HG03039 (cell line): ENCODE measurements around the gene CT45A6.
"Not testable (repeated sequence)": the region's sequence is repeated elsewhere in the genome, so short reads cannot be mapped to it uniquely, and the experiment has no call there.

Experiments
- ATAC-seq: cut with Tn5 transposase; IDR thresholded peaks from one replicate; pipeline ENCODE4 v1.9.1; 2021; ENCODE audit warnings: mild to moderate bottlenecking, moderate library complexity; ENCODE audit not compliant: unreplicated experiment

Gene CT45A6, protein sequence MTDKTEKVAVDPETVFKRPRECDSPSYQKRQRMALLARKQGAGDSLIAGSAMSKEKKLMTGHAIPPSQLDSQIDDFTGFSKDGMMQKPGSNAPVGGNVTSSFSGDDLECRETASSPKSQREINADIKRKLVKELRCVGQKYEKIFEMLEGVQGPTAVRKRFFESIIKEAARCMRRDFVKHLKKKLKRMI

DNA sequence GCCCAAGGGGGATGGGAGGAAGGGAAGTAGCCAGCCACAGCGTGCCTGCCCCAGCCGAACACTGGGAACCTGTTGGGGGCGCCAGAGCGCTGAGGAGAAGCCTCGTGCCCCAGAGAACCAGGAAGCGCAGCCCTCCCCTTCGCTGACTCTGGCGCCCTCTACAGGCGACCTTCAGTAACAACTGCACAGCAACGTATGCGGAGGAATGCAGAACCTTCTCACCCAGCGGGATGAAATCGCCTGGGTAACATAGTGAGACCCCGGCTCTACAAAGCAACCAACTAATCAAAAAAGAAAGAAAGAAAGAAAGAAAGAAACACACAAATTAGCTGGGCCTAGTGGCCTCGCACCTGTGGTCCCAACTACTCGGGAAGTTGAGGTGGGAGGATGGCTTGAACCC lies at the start of gene CT45A6:
TSS of gene CT45A6 (minus strand) at position 101 of the 400 bp plus-strand sequence. CDS start 3,794 bp downstream, outside the sequence.
- ATAC-seq: not testable (repeated sequence)

DNA sequence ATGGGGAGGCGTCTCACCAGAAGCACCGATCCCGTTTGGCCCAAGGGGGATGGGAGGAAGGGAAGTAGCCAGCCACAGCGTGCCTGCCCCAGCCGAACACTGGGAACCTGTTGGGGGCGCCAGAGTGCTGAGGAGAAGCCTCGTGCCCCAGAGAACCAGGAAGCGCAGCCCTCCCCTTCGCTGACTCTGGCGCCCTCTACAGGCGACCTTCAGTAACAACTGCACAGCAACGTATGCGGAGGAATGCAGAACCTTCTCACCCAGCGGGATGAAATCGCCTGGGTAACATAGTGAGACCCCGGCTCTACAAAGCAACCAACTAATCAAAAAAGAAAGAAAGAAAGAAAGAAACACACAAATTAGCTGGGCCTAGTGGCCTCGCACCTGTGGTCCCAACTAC lies 34.6 kb upstream of the CT45A6 start, which contains the start of gene CT45A7:
TSS of gene CT45A7 (minus strand) at position 101 of the 400 bp plus-strand sequence. CDS start 3,747 bp downstream, outside the sequence.
- ATAC-seq: not testable (repeated sequence)

DNA sequence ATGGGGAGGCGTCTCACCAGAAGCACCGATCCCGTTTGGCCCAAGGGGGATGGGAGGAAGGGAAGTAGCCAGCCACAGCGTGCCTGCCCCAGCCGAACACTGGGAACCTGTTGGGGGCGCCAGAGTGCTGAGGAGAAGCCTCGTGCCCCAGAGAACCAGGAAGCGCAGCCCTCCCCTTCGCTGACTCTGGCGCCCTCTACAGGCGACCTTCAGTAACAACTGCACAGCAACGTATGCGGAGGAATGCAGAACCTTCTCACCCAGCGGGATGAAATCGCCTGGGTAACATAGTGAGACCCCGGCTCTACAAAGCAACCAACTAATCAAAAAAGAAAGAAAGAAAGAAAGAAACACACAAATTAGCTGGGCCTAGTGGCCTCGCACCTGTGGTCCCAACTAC lies 17.3 kb upstream of the CT45A6 start, which contains the start of gene CT45A2:
TSS of gene CT45A2 (minus strand) at position 101 of the 400 bp plus-strand sequence. CDS start 3,747 bp downstream, outside the sequence.
- not testable (repeated sequence) for ATAC-seq

DNA sequence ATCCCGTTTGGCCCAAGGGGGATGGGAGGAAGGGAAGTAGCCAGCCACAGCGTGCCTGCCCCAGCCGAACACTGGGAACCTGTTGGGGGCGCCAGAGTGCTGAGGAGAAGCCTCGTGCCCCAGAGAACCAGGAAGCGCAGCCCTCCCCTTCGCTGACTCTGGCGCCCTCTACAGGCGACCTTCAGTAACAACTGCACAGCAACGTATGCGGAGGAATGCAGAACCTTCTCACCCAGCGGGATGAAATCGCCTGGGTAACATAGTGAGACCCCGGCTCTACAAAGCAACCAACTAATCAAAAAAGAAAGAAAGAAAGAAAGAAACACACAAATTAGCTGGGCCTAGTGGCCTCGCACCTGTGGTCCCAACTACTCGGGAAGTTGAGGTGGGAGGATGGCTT lies 17.2 kb downstream of the CT45A6 start, which contains the start of gene CT45A5:
TSS of gene CT45A5 (minus strand) at position 101 of the 400 bp plus-strand sequence. CDS start 3,774 bp downstream, outside the sequence.
- ATAC-seq: not testable (repeated sequence)

DNA sequence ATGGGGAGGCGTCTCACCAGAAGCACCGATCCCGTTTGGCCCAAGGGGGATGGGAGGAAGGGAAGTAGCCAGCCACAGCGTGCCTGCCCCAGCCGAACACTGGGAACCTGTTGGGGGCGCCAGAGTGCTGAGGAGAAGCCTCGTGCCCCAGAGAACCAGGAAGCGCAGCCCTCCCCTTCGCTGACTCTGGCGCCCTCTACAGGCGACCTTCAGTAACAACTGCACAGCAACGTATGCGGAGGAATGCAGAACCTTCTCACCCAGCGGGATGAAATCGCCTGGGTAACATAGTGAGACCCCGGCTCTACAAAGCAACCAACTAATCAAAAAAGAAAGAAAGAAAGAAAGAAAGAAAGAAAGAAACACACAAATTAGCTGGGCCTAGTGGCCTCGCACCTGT lies 34.5 kb downstream of the CT45A6 start, which contains the start of gene CT45A3:
TSS of gene CT45A3 (minus strand) at position 101 of the 400 bp plus-strand sequence. CDS start 3,747 bp downstream, outside the sequence.
- ATAC-seq: not testable (repeated sequence)

DNA sequence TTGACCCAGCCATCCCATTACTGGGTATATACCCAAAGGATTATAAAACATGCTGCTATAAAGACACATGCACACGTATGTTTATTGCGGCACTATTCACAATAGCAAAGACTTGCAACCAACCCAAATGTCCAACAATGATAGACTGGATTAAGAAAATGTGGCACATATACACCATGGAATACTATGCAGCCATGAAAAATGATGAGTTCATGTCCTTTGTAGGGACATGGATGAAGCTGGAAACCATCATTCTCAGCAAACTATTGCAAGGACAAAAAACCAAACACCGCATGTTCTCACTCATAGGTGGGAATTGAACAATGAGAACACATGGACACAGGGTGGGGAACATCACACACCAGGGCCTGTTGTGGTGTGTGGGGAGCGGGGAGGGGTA lies 57.8 kb downstream of the CT45A6 start:
- not testable (repeated sequence) for ATAC-seq
